ENCODE results near the gene TUBGCP2.
"Not testable (repeated sequence)": the region's sequence is repeated elsewhere in the genome, so short reads cannot be mapped to it uniquely, and the experiment has no call there.

The TUBGCP2 gene

GRCh38 chr10:133245439-133246235 is 63.0 kb downstream of the TUBGCP2 start:
- peak; percentile 97 for DNase-seq (ENCODE audit: low read depth)

GRCh38 chr10:133243593-133243992 is 65.1 kb downstream of the TUBGCP2 start:
- no peak for DNase-seq (ENCODE audit: low read depth)

DNA sequence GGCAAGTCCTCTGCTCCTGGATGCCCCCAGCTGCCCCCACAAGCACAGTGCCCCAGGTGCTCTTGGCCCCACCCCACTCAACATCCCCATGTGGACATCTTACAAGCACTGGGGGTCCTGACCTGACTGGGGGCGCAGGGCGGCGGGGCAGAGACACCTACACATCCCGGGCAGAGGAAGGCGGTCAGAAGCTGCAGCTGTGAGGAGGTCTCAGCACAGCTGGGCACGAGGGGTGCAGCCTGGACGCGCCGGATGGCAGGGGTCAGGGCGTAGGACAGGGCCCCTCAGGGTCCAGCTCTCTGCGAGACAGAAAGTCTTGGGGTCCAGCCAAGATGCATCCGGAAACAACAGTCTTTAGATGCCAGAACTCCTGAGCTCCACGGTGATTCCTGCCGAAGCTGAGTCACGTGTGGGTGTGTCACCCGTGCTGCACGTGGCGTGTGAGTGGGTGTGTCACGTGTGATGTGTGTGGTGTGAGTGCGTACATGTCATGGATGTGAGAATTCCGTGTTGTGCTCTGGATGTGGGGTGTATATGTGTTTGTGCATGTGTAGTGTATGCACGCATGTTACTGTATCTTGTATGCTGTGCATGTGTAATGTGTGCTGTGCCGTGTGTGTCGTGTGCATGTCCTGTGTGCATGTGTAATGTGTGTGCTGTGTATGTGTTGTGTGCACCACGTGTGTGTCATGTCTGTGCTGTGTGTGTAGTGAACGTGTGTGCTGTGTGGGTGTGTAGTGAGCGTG is 65.9 kb downstream of the TUBGCP2 start:
- no peak for DNase-seq (ENCODE audit: low read depth)

- DNase-seq (ENCODE audit: low read depth): no peak
These were observed 67.0 kb downstream of the TUBGCP2 start for GRCh38 chr10:133241501-133242205.

DNA sequence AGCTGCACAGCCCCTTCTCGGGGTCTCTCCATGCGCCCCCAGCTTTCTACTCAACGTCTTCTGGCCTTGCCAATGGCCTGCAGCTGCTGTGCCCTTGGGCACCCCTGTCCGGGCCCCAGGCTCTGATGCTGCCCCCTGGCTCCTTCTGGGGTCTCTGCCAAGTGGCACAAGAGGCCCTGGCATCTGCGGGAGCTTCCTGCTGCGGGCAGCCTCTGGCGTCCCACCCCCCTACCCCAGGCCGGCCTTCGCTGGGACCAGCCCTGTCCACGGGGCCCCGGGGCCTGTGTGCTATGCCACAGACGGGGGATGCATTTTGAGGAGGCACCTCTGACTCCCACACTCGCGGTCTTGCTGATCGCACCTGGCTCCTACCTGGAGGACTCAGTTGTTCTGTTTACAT is 68.7 kb downstream of the TUBGCP2 start:
- no peak for DNase-seq (ENCODE audit: low read depth)

DNA sequence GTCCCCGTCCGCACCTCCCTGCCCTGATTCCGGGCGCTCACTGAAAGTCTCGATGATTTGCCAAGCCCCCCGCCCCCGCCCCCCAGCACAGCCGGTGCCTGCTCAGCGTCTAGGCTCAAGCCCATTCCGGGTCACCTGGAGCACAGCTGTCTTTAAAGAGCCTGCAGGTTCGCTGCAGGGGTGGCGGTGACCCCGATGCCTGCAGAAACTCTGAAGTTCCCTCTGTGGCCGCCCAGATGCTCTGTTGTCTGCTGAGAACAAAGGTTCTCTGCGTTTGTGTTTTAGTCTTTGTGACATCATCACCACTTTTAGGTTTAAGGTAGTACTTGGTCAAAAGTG is 70.2 kb downstream of the TUBGCP2 start:
- DNase-seq (ENCODE audit: low read depth): no peak

DNA sequence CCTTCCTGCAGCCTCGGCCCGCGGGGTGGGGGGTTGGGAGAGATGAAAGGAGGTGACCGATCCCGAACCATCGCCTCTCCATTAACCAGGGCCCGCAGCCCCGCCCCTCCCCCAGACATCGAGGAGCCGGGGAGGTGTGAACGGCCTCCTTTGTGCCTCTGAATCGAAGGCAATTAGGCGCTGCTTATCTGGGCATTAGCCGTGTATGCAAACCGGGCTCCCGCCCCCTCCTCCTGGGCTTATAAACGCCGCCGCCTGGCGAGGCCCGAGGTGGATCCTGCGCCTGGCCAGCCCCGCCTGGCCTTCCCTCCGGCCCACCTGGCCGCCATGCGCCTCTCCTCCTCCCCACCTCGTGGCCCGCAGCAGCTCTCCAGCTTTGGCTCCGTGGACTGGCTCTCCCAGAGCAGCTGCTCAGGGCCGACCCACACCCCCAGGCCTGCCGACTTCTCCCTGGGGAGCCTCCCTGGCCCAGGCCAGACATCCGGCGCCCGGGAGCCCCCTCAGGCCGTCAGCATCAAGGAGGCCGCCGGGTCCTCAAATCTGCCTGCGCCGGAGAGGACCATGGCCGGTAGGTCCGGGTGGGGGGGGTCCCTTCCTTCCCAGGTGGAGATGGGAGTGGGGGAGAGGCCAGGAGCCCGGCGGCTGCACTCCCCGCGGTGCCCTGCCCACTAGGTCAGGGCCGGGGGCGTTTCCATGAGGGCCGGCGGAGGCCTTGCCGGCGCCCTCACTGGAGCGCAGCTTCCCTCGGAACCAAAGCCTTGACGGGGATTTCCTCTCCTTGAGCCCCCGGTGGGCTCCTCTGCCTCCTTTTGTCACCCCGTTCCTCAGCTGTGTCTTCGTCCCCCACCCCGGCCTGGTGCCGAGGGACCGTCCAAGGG is 70.8 kb downstream of the TUBGCP2 start, which contains the start of gene VENTX:
VENTX (plus strand) TSS at position 268 of the 878 bp plus-strand sequence; CDS start at position 328, 60 bp downstream.
- DNase-seq (ENCODE audit: low read depth): no peak

GRCh38 chr10:133237241-133237587 is 71.5 kb downstream of the TUBGCP2 start:
- DNase-seq (ENCODE audit: low read depth): no peak

DNA sequence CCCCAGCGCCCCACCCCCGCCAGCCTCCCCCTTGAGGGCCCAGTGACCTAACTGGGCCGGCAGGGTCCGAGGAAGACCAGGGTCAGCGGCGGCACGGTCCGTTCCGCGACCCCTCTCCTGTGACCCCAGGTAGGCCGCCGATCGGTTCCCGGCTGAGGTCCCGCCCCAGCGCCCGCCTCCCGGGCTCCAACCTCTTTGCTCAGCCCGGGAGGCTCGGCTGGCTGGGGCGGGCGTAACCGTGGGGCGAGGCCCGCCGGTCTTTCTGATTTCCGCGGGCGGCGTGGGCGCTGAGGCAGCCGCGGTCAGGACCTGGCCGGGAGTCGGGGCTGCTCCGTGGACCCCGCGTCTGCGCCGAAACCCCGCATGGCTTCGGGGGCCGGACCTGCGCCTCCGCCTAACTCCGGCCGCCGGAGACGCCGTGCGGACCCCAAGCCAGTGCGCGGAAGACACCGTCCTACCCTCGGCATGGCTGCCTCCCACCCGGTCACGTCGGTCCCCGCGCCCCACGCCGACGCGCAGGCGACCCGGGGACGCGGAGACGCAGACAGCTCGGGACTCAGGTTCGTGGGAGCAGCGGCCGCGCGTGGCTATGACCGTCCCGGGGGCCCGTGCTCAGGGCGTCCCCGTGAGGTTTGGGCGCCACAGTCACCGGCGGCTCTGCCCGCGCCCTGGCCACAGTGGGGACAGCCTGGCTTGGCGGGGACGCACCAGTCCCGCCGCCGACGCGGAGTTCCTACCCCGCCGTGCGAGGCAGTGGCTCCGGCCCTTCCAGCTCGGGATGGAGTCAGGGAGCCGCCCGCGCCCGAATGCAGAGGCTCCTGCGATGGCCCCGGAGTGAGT is 72.1 kb downstream of the TUBGCP2 start:
- no peak for DNase-seq (ENCODE audit: low read depth)

DNA sequence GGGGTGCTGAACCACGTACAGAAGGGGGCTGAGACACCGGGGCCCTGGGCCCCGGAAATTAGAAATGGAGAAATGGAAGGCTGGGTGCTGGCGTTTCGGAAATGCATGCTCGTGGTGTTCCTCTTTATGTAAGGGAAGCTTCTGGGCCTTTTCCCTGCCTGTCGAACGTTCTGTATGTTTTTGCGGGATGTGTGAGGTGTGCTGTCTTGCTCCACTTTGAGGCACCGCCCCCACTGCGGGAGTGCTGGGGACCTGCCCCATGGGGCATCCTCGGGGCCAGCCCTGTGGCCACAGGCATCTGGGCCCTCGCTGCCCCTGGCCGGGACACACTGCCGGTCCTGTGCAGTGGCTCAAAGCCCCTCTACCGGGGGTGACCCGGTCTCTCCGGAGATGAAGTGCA is 72.7 kb downstream of the TUBGCP2 start:
- DNase-seq (ENCODE audit: low read depth): no peak

- no peak for DNase-seq (ENCODE audit: low read depth)
These were observed 73.3 kb downstream of the TUBGCP2 start for GRCh38 chr10:133235265-133235855.

GRCh38 chr10:133234796-133235195 is 73.9 kb downstream of the TUBGCP2 start:
- DNase-seq (ENCODE audit: low read depth): not testable (repeated sequence)

- no peak for DNase-seq (ENCODE audit: low read depth)
These were observed 76.6 kb downstream of the TUBGCP2 start for GRCh38 chr10:133231946-133232574.

- DNase-seq (ENCODE audit: low read depth): no peak
These were observed 77.3 kb downstream of the TUBGCP2 start for GRCh38 chr10:133231244-133231945.

DNA sequence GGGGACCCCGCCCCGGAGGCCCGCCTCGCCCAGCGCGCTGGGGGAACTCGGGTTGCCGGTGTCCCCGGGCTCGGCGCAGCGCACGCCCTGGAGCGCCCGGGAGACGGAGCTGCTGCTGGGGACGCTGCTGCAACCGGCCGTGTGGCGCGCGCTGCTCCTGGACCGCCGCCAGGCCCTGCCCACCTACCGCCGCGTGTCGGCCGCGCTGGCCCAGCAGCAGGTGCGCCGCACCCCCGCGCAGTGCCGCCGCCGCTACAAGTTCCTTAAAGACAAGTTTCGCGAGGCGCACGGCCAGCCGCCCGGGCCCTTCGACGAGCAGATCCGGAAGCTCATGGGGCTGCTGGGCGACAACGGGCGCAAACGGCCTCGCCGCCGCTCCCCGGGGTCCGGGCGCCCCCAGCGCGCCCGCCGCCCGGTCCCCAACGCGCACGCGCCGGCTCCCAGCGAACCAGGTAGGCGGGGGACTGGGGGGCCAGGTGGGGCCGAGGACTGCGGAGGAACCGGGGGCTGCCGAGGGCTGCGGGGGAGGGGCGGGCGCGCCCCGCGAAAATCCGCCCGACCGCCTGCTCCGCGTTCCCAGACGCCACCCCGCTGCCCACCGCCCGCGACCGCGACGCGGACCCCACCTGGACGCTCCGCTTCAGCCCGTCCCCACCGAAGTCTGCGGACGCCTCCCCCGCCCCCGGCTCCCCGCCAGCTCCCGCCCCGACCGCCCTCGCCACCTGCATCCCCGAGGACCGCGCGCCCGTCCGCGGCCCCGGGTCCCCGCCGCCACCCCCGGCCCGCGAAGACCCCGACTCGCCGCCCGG is 78.1 kb downstream of the TUBGCP2 start:
- DNase-seq (ENCODE audit: low read depth): peak; percentile 35

DNA sequence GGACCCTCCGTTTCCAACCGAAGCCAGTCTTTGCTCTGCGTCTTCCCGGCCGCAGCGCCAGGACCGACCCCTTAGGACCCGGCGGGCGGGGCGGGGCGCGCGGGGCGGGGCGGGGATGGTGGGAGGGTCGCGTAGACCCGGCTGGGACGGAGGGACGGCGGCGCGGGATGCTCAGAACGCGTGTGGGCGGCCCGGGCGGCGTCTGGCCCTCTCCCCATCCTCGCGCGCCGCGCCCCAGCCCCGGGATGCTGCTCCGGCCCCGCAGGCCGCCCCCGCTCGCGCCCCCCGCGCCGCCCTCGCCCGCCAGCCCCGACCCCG is 78.7 kb downstream of the TUBGCP2 start, which contains the start of gene UTF1:
UTF1 (plus strand) TSS at position 174 of the 318 bp plus-strand sequence; CDS start at position 246, 72 bp downstream.
- DNase-seq (ENCODE audit: low read depth): no peak

GRCh38 chr10:133229265-133230043 is 79.2 kb downstream of the TUBGCP2 start:
- no peak for DNase-seq (ENCODE audit: low read depth)

Data from CMK (cell line).